Subcutaneous adipose tissue (tissue), 4 donors: Measurements from ENCODE around the gene PRKCH. TPM values are rescaled to one million over a fixed set of nuclear protein-coding genes. Genes with fewer than 3 reads are reported as not detected.

Source experiments
- total RNA-seq, 4 donors: library from RNA; depleted of rRNA; stranded (reverse); fragments of >200 nt; gene quantifications; one replicate each; pipeline ENCODE4 v1.1.0, GENCODE V29; 2016
- TF ChIP-seq, protein P1 (sequence below): fragments of 450-650 bp; IDR thresholded peaks from one replicate; pipeline ENCODE4 v1.5.1; 2016; ENCODE audit warnings: low read depth, mild to moderate bottlenecking, control low read depth, antibody characterized with exemption, moderate library complexity

Gene PRKCH
- total RNA-seq, 4 donors from 2014 or later: 25.8 to 46.3 (median 36.4) TPM

DNA sequence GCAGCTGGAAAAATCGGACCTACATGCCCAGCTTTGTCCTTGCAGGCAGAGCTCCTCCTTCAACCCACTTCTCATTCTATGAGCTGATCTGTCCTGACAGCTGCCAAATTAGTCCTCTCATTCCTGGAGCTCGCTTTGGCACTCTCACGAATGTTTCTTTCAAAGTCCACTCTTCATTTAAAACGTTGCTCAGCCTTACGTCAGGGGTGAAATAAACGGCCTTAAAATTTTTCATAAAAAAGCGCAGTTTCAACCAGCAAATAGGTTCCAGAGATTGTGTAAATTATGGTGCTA, 253.1 kb downstream of the PRKCH start:
- TF ChIP-seq, protein P1, sequence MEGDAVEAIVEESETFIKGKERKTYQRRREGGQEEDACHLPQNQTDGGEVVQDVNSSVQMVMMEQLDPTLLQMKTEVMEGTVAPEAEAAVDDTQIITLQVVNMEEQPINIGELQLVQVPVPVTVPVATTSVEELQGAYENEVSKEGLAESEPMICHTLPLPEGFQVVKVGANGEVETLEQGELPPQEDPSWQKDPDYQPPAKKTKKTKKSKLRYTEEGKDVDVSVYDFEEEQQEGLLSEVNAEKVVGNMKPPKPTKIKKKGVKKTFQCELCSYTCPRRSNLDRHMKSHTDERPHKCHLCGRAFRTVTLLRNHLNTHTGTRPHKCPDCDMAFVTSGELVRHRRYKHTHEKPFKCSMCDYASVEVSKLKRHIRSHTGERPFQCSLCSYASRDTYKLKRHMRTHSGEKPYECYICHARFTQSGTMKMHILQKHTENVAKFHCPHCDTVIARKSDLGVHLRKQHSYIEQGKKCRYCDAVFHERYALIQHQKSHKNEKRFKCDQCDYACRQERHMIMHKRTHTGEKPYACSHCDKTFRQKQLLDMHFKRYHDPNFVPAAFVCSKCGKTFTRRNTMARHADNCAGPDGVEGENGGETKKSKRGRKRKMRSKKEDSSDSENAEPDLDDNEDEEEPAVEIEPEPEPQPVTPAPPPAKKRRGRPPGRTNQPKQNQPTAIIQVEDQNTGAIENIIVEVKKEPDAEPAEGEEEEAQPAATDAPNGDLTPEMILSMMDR: no peak

DNA sequence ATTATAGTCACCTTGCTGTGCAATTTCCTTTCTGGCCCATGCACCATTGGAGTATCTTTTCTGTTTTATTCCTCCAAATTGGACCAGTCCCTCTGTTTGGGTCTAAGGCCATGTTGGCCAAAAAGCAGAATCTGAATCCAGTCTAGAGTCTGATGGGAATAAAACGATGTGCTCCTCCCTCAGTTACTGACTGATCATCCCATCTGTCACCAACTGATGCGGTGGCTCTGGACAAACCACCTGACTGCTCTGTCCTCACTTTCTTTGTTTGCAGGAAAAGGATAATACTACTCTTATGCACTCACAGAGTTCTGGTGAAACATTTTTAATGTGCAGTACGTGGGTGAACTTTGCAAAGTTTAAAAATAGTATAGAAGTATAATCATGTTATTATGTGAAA, 253.7 kb downstream of the PRKCH start:
- TF ChIP-seq, protein P1: no peak

DNA sequence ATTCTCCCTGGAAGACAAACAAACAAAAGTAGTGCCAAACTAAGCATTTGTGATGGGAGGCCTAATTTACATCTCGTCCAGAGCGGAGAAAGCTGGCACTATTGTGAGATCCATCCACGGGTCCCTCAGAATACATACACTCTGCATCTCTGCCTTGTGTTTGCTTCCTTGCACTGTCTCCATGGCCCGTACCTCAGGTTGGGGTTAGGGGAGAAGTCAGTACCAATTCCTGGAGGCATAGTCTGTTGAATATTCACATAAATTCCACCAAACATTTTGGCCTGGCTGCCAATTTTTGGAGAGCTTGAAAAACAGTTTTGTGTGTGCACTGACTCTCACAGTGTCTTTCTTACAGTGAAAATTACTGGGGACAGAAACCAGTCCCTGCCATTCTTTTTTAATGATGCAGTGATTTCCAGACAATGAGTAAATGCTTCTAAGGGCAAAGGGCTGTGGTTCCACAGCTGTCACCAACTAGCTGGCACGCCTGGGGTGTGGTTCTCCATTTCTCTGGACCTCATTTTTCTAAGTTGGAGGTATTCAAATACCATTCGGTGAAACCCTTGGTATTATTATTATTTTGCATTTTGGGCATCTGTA, 254.3 kb downstream of the PRKCH start:
- TF ChIP-seq, protein P1: no peak

DNA sequence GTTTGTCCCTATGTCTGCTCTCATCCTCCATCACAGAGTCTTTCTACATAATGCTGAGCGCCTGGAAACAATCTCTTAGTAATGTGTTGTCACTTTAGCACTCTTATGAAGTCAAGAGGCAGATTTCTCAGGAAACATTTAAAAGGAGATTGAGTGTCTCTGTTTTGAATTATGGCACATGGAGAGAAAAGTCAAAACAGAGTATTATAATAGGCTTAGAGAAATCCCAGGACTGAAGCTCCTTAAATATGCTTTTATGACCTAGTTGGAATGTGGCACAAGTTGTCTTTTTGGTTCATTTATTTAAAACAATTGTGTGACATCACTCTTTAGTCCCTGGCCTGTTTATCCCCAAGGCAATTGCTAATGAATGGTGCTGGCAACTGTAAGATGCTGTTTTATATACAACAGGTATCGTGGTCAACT, 256.1 kb downstream of the PRKCH start:
- TF ChIP-seq, protein P1: no peak

DNA sequence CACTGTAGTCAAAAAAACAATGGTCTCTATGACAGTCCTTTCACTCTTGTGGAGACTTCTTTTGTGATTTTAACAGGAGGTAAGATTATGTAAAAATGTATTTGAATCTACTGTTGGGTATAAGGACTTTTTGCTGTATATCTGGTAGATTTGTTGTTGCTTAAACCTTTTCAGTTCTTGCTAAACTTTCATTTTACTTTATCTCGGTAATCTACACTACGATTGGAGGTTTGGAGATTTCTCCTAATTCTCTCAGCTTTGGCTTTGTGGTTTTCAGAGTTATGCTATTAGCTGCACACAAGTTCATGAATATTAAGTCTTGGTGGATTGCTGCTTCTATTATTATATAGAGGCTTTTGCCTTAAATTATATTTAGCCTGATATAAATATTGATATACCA, 257.4 kb downstream of the PRKCH start:
- TF ChIP-seq, protein P1: no peak

DNA sequence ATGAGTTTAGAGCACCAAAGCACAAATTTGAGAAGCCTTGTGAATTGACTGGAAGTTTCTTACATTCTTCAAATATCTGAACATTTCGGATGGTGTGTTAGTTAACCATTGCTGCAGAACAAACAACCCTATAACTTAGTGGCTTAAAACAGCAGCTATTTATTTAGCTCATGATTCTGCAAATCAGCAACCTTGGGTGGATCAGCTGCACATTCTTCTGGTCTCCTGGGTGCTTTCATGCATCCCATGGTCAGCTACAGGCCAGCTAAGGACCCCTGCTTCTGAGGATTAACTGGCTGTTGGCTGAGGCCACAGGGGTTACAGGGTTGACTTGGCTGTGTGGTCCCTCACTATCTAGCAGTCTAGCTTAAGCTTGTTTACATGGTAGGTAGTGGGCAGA, 260.0 kb downstream of the PRKCH start:
- TF ChIP-seq, protein P1: no peak

DNA sequence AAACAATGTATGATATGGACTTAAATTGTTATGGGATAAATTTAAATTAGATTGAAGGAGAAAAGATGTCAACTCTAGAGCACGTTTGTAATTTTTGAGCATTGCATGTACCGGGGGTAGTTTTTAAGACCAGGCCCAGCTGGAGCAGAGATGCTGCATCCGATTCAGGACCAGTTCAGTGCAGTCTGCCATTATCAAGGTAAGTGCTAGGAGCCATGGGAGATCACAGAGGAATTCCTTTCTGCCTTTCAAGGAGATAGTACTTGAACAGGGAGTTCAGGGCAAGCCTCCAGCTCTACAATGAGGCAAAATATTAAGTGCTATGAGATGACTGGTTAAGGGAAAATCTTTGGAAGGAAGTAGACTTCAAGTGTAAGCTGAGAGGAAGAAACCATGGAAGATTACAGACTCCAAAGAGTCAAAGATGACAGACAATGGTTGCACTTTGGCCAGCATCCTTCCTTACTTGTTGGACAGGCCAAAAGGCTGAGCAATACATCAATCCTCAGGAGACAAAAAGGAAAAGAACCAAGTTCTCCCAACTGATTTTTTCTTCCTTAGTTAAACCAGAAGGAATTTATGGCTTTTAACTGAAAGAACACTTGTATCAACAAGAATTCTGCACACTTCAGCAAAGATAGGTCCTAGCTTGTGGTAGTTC, 260.7 kb downstream of the PRKCH start:
- TF ChIP-seq, protein P1: no peak
